Stimulated activated CD8-positive, alpha-beta memory T cell treated with anti-CD3 and anti-CD28 coated beads, Interleukin-15, amount 100 ng/mL, for 24 hours (primary cell): ENCODE data around the gene ZNF503.

Experiments
- DNase-seq: peaks from one replicate; pipeline ENCODE4 v3.0.0-alpha.2; 2020; ENCODE audit warnings: low read depth

ZNF503 gene, protein sequence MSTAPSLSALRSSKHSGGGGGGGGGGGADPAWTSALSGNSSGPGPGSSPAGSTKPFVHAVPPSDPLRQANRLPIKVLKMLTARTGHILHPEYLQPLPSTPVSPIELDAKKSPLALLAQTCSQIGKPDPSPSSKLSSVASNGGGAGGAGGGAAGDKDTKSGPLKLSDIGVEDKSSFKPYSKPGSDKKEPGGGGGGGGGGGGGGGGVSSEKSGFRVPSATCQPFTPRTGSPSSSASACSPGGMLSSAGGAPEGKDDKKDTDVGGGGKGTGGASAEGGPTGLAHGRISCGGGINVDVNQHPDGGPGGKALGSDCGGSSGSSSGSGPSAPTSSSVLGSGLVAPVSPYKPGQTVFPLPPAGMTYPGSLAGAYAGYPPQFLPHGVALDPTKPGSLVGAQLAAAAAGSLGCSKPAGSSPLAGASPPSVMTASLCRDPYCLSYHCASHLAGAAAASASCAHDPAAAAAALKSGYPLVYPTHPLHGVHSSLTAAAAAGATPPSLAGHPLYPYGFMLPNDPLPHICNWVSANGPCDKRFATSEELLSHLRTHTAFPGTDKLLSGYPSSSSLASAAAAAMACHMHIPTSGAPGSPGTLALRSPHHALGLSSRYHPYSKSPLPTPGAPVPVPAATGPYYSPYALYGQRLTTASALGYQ

DNA sequence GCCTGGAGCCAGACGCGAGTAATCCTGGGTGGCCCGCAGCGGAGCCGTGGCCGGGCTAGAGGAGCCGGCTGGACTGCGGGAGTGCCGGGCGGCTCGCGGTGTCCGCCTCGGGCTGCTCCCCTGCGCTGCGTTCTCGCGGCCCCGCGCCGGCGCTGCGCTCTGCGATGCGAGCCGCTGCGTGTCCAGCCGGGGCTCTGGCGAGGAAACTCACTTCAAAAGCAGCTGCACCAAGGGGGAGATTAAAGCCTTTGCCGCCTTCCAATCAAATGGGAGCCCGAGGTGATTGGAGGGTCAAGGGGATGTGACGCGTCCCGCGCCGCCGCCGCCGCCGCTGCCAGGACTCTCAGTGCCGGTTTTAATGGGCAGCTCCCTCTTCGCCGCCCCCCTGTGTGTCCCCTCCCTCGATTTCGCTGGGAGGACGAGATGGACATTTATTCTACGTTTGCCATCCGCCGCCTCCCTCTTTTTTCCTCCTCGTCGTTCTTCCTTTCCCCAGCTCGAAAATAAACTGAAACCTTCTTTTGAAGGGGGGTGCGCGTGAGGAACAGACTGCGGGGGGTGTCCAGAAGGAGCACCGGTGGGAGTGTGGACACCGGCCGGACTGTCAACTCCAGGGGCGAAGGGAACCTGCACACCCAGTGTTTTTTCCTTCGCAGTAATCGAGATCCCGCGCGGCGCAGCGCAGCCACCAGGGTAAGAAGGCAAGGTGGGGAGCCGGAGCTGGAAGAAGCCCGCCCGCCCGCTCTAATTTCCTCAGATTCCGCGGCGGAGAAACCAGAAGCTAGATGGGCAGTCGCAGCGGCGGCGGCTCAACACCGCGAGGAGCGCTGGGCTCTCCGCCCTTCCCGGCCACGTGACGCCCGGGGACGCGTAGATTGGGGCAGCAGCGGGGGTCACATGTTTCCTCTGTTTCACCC, at the start of gene ZNF503:
Gene ZNF503, minus strand, starts transcription at position 196 of the 917 bp plus-strand sequence. CDS start 345 bp downstream, outside the sequence.
- DNase-seq: no peak

DNA sequence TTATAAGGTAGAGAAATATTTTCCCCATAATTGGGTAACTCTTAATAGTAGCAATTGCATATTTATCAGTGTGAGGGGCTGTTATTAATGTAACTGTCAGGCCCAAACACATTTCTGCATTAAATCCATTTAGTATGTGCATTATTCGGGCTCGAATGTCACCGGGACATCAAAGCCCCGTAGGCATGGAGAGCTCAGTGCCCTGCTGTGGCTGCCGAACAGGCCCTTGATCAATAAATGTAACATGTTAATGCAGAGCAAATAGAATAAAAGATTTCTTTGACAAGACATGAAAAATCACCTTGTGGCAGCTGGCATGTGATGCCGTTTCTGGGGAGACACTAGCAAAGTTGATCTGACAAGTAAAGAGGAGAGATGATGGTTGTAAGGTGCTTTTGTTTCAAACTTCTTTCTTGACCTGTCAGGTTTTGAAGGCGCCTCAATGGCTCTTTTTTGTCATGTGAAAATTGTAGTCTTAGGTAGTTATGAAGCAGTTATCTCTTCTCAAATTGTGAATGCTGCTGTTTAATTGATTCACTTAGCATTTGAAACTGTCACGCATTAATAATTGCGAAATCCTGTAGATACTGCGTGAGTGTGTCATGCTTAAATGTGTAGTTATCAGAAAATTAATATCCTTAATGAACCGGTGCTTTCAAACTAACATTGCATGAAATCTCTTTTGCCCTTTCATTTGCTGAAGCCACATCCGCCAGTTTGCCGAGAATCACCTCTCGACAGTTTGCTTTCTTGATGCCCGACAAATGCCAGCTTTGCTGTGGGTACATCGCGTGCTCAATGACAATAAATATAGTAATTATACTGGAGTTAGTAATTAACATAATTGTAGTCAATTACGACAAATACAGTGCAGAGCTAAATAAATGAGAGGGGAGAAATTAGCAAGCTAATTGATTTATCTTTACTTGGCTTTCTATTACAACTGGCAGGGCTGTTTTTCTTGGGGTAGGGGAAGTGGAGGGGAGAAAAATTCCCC, 49.4 kb upstream of the ZNF503 start:
- DNase-seq: no peak

DNA sequence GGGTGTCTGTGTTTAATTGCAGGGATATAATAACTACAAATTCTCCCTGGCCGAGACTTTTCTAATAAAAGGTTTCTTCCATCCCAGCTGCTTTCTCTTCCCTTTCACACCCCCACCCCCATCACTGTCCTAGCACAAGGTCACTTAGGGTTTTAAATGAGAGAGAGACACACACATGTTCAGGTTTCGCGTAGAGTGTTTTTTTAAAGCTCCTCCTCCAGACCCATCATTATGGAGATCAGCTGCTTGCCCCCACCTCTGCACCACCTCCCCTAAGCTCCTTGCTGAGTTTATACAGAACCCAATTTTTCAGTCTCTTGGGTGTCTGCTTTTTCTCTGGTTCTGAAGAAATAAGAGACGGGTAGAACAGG, 48.5 kb upstream of the ZNF503 start:
- no peak for DNase-seq

DNA sequence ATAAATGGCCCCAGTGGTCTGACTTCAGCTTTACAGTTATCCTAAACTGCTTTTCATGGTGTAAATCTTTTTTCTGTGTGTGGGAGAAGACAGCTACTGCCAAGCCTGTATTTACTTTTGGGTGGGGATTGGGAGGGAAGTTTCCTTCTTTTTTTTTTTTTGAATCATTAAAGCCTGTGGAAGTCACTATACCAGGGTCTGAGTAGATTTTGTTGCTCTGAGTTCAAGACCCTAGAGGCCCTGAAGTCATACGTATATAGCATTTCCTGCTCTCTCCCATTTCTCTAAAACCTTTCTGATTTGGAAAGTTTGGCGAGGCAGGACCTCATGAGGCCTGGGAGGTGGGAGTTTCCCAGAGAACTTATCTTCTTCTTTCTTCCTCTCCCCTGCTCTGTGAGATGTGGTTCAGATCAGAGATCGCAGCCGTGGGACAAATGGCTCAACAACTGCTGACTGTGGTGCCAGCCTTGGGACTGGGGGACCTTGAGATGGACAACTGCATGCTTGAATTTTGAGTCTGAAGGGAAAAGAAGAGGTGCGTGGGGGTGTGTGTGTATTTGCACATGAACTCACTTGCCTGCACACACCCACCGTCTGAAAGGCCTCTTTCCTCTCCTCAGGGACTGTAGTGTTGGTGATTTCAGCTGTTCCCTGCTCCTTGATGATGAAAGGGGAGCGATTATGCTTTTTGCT, 48.0 kb upstream of the ZNF503 start:
- DNase-seq: no peak

DNA sequence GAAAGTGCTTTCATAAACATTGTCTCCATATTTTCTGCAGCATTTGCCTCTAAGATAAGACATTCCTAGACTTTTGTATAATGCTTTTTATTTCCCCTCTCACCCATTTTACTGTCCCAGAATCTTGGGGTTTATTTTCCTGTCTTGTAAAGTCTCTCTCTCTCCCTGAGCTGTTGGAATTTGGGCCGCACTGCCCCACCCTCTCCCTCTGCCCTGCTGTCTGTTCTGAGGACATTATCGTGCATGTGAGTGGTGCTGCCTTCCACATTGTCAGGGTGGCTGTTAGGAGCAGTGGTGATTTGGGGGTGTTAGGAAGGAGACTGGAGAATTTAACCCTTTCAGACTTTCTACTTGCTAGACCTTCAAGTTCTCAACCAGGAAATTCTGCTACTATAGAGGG, 46.6 kb upstream of the ZNF503 start:
- no peak for DNase-seq

DNA sequence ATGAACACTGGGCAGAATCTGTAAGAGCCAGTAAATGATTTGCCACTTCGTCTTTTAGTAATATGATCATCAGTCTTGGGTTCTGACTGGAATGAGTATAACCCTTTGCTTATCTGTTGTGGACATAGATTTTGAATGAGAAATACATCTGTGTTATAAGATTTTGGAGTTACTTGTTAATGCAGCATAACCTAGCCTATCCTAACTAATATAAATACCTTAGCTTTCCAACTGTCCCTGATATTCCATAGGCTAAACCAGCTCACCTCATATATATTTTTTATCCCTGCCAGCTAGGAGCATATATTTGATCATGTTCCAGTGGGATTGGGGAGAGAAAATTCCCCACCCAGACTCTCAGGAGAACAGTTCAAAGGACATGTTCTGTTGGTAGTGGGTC, 44.9 kb upstream of the ZNF503 start:
- DNase-seq: no peak

DNA sequence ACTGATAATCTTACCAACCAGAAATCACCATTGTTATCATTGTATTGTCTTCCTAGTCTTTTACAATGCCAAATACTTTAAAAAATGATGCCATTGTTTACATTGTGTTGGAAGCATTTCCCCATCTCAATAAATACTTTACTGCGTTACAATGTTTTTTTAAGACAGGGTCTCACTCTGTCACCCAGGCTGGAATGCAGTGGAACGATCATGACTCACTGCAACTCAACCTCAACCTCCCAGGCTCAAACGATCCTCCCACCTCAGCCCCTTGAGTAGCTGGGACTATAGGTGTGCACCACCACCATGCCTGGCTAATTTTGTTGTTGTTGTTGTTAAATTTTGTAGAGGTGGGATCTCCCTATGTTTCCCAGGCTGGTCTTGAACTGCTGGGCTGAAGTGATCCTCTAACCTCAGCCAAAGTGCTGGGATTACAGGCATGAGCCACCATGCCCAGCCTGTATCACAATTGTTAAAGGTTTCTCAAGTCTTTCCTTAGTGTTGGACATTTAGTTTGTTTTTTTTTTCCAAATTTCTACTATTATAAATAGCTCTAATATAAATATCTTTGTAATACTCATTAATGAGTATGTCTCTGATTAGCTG, 43.3 kb upstream of the ZNF503 start:
- no peak for DNase-seq

DNA sequence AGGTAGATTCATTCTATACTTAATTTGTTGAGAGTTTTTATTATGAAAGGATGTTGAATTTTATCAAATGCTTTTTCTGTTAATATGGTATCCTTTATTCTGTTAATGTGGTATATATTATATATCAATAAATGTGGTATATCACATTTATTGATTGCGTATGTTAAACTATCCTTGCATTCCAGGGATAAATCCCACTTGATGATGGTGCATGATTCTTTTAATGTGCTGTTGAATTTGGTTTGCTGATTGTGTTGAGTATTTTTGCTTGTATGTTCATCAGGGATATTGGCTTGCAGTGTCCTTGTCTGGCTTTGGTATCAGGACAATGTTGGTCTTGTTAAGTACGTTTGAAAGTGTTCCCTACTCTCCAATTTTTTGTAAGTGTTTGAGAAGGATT, 41.8 kb upstream of the ZNF503 start:
- DNase-seq: no peak

DNA sequence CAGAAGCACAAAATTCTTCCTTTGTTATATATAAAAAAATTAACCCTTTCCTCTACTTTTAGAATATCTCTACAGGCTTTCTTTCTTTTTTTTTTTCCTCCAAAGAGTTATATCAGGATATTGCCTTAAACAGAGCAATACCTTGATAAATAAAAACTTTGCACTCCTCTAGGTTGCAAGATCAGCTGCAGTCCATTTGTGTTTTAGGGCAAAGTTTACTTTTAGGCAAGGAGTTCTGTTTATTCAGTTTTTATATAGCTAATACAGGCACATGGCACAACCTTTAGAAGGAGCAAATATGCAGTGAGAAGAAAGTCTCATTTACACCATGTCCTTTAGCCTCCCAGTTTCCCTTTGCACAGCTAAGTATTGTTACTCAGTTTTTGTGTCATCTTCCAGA, 40.1 kb upstream of the ZNF503 start:
- DNase-seq: no peak

DNA sequence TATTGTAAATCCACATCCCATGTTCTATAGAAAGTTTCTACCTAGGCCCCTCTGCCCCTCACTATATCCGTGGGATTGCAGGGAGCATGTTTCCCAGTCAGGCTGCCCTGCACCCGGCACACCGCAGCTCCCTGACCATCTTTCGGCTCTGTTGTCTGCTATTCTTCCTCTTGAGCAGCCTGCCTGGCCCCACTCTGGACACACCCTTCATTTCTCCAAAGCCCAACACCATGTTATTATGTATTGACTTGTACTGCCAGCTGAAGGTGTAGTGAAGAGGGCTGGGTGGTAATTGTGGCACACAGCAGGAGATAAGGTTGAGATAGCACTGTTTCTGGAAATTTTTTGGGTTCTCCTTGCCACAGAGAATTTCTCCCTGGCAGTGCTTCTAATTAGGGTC, 39.6 kb upstream of the ZNF503 start:
- DNase-seq: no peak

DNA sequence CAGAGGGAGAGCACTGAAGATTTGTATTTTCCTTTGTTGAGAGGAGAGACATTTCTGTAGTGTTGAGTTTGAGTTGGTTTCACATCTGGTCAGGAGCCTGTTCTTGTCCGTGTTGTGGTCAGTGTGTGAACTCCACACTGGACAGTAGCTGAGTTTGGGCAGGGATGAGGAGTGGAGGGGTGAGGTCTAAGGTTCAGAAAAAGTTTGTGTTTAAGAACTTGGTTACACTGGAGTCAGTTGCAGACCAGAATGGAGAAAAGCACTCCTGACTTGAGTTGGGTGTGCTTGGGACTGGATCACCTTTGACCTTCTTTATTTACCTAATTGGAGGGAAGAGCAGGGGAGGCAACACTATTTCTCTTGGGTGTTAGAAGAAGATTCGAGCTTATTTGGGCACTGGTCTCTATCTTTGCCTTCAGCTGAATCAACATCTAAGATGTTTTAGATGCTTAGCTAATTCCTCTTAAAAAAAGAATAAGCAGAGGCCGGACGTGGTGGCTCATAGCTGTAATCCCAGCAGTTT, 38.8 kb upstream of the ZNF503 start:
- DNase-seq: no peak

DNA sequence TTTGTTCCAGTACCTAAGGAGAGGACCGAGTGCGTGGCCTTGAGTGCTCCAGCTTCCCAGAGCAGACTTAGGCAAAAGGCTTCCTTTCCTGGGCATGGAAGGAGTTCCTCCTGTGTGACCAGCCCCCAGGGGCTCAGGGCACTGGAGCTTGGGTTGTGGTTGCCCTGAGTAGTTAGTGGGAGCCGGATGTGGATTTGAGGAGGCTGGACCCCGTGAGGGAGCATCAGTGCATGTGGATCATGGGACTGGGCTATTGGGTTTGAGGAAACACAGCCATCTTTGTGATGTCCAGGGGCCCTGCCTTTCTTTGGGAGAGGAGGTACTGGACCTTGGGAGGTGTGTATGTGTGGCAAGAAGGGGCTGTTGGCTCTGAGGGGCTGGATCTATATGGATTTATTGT, 38.2 kb upstream of the ZNF503 start:
- DNase-seq: no peak

DNA sequence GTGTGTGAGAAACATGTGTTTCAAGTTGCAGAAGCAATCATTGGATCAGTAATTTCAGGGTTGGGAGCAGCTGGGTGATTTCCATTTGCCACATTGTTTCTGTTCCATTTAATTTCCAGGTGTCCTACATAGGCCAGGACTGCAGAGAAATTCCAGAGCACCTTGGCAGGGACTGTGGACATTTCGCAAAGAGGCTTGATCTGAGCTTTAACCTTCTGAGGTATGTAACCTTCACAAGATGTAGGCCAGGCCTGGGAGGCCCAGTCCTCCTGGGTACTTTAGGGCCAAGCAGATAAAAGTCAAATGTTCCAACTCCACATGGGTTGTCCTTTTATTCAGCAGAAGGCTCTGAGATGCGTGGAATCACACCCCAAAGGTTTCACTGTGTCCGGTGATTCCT, 36.7 kb upstream of the ZNF503 start:
- DNase-seq: no peak

DNA sequence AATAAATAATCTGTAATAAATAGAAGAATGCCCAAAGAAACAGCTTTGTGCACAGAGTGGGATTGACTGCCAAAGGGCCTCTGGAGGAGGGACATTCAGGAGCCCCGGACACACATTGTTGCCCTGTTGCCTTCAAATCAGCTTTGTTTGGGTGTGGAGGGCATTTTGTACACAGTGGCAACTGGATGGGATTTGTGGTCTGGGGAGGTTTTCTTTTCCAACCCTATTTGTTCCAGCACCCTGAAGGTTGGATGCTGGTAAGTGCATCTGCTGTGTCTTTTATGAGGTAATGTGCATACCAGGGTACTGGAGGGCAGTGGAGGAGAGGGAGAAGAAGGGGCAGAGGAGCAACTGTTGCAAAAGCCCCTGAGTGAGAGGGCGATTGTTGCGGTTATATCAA, 36.1 kb upstream of the ZNF503 start:
- no peak for DNase-seq

DNA sequence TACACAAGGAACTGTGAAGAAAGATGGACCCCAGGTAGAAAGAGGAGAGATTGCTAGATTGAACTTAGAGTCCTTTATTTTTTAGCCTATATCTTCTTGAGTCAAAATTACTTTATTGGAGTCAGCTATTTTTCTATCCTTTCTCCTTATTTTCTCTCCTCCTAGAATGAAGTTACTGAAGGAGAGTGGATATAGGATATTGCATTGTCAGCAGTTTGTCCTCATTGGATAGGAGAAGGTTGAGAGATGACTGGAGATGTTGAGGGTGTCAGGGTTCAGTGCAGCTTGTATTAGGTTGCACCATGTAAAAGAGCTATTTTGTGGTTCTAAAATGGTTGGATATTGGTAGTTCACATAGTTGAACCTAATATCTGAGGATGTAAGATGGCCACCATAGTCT, 35.3 kb upstream of the ZNF503 start:
- DNase-seq: no peak

DNA sequence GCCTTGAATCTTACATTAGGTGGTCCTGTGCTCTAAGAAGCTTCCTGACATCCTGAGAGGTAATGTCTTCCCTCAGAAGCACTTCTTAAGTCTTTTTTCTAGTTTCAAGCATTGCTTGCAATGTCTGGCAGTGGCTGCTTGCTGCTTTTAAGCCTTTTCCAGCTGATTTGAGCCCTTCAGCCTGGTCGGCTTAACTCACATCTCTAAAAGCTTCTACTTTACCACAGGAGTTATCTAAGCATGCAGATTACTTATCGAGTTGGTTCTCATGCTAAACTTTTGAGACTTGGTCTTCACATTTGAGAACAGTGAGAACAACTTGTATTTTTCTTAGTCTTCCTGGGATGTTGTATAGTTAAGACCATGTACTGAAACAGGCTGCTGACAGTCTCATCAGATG, 33.7 kb upstream of the ZNF503 start:
- DNase-seq: no peak

DNA sequence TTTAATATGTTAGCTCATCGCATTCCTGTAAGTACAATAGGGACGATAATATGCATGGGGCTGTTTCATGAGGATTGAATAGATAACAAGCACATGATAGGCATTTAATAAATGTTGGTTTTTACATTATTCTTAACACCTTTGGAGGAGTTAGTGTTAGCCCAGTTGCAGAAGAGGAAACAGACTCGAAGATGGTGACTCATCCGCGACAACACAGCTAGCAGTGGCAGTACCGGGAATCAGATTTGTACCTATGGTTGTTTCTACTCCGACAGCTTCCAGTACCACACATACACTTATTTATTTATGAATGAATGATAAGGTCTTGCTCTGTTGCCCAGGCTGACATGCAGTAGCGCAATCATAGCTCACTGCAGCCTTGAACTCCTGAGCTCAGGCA, 32.7 kb upstream of the ZNF503 start:
- DNase-seq: no peak

DNA sequence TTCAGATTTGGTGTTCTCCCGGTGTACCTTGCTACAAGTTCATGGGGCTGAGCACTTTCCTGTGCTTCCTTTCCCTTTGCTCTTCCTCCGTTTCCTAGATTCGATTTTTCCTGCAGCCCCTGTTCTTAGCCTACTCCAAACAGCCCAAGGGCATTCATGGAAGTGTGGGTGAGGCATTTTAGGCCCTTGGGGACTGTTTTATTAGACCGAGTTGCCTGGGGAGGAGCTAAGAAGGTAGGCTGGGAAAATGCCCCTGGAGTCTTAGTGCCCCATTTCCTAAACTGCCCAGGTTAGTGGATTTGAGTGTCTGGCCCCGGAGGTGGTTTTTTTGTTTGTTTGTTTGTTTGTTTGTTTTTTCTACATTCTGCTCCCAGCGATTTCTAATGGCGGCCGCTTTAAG, 31.7 kb upstream of the ZNF503 start:
- DNase-seq: no peak

DNA sequence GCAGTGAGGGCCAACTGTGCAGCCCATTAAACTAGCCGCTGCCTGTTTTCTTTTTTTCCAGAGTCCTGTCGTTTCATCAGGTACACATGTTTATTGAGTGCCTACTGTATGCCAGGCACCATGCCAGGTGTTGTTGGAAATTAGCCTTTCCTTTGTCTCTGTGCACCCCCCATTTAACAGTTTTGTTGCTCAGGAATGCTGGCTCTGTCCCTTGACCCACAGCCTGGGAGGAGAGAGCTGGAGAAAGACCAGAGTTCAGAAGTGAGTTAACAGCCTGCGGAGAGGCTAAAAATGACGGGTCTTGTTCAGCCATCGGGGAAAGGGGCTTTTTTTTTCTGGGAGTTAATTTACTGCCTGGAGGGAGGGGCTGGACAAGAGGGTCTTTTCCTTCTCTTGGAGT, 31.2 kb upstream of the ZNF503 start:
- DNase-seq: no peak

DNA sequence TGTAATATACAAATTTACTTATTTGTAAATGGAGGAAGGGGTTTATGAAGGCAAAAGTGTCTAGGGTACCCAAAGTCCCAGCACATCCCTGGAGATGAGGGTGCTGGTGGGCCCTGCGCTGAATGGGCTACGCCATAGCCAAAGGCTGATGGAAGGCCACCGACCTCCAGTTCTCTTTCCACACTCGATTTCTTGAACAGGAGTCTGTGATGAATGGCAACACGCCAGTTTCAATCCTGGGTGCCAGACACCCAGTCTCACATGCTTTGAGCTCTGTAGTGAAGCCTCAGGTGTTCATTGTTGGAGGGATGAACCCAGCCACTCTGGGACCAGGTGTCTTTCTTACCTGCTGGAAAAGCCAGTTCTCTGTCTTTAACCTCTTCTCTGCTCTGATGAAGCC, 30.6 kb upstream of the ZNF503 start:
- no peak for DNase-seq
